ENCODE data around the gene CSMD2. TPM values are rescaled to one million over a fixed set of nuclear protein-coding genes. Genes with fewer than 3 reads are reported as not detected.

The CSMD2 gene
- total RNA-seq, 1 donor from 2014 or later: 0.98 TPM

GRCh38 chr1:33686551-33686950, 478.5 kb downstream of the CSMD2 start:
- TF ChIP-seq, protein P1, sequence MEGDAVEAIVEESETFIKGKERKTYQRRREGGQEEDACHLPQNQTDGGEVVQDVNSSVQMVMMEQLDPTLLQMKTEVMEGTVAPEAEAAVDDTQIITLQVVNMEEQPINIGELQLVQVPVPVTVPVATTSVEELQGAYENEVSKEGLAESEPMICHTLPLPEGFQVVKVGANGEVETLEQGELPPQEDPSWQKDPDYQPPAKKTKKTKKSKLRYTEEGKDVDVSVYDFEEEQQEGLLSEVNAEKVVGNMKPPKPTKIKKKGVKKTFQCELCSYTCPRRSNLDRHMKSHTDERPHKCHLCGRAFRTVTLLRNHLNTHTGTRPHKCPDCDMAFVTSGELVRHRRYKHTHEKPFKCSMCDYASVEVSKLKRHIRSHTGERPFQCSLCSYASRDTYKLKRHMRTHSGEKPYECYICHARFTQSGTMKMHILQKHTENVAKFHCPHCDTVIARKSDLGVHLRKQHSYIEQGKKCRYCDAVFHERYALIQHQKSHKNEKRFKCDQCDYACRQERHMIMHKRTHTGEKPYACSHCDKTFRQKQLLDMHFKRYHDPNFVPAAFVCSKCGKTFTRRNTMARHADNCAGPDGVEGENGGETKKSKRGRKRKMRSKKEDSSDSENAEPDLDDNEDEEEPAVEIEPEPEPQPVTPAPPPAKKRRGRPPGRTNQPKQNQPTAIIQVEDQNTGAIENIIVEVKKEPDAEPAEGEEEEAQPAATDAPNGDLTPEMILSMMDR (conservative IDR thresholded peaks at IDR 0.05; ENCODE audit: low read depth, low read length): no peak
- no peak for DNase-seq (ENCODE audit: low read depth)
- H3K4me3 ChIP-seq (ENCODE audit: low read depth, low read length): no peak overlapping the region

DNA sequence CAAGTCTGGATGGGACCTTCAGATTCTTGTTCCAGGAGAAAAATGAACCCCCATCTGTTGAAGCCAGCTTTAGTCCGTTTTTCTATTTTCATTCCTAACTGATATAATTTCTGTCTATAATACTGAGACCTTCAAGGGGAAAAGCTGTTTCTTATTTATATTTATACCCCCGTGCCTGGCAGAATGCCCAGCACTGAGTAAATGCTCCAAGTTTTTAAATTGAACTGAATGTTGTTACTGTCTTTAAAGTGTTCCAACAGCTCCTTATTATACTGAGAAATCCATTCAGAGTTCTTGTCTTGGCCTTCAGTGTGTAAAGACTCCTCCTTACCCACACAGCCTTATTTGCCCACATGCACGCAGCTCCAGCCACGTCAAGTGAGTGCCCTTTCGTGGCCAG, 479.8 kb downstream of the CSMD2 start:
- no peak for DNase-seq (ENCODE audit: low read depth)
- H3K4me3 ChIP-seq (ENCODE audit: low read depth, low read length): no peak overlapping the region
- TF ChIP-seq, protein P1 (conservative IDR thresholded peaks at IDR 0.05; ENCODE audit: low read depth, low read length): no peak

GRCh38 chr1:33684396-33685179, 480.4 kb downstream of the CSMD2 start:
- TF ChIP-seq, protein P1 (conservative IDR thresholded peaks at IDR 0.05; ENCODE audit: low read depth, low read length): no peak
- H3K4me3 ChIP-seq (ENCODE audit: low read depth, low read length): no peak overlapping the region
- DNase-seq (ENCODE audit: low read depth): no peak

- no peak for DNase-seq (ENCODE audit: low read depth)
- no peak overlapping the region for H3K4me3 ChIP-seq (ENCODE audit: low read depth, low read length)
- TF ChIP-seq, protein P1 (conservative IDR thresholded peaks at IDR 0.05; ENCODE audit: low read depth, low read length): no peak
Observed at GRCh38 chr1:33683913-33684312, 481.1 kb downstream of the CSMD2 start.

DNA sequence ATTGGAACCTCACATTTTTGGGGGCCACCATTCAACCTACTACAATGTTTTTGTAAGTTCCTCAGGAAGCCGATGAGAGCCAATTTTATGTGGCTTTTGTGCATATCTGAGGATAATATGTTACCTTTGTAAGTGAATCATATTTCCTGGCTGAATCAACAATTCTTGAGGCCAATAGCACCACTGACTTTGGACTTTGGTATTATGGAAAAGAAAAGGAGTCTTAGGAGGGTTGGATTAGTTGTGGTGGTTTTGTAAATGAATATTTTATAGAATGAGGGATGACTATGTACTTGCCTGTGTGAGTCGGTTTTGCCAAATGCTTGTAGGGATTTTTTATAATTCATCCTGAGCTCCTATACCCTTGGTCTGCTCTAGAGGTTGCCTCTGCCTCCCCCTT, 482.7 kb downstream of the CSMD2 start:
- no peak for DNase-seq (ENCODE audit: low read depth)
- no peak overlapping the region for H3K4me3 ChIP-seq (ENCODE audit: low read depth, low read length)
- TF ChIP-seq, protein P1 (conservative IDR thresholded peaks at IDR 0.05; ENCODE audit: low read depth, low read length): no peak

- H3K4me3 ChIP-seq (ENCODE audit: low read depth, low read length): no peak overlapping the region
- no peak for DNase-seq (ENCODE audit: low read depth)
- TF ChIP-seq, protein P1 (conservative IDR thresholded peaks at IDR 0.05; ENCODE audit: low read depth, low read length): no peak
Observed at GRCh38 chr1:33680281-33680840, 484.7 kb downstream of the CSMD2 start.

DNA sequence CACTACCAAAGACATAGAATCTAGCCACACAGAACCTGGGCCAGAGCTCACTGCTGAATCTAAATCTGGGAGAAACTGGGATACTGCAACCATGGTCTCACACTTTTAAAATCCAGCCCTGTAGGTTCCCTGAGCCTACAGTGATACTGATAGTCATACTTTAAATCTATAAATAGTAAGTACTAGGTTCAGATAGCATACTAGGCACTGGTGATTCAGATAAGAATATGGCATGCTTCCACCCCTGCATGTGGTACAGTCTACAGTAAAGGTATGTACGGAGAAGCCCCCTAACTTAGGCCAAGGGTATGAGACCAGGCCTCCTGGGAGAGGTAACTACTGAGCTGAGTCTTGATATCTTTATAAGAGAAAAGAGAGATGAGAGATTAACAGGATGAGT, 494.5 kb downstream of the CSMD2 start:
- TF ChIP-seq, protein P1 (conservative IDR thresholded peaks at IDR 0.05; ENCODE audit: low read depth, low read length): no peak
- no peak for DNase-seq (ENCODE audit: low read depth)
- H3K4me3 ChIP-seq (ENCODE audit: low read depth, low read length): no peak overlapping the region
